ENCODE measurements around the gene DUSP10. TPM values are rescaled to one million over a fixed set of nuclear protein-coding genes. Genes with fewer than 3 reads are reported as not detected.

DUSP10 gene
- total RNA-seq, 6 donors from 2014 or later = 7.7 to 13.7 (median 11.9) TPM

DNA sequence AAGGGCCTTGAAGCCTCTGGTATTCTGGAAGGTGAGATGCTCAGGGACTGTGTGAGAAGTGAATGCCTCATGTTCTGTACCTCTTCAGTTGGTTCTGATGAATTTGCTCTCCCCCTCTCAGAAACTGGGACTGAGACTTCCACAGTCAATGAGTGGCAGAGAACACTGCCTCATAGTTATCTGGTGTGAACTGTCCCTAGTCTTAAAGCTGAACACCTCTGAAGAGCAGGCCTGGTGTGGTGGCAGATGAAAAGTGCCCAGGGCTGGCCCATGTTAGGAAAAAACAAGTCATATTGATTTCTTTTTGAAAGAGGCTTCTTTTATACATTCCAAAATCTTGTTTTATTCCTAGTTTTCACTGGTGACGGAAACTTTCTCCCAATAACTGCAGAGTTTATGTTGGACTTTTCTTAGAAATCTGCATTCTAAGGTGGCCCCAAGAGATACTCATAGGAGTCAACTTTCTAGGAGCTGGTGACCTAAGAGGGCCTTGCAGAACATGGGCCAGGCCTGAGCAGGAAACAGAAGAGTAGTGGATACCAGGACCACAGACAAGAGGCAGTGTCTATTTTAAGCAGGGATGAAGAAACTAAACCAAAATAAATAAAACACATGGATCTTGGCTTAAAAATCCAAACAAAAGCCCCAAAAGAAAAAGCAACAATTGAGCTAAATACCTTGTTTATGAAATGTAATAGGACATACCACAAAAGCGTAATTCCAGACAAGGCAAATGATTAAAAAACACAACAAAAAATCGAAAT lies 19.5 kb downstream of the DUSP10 start:
- Histone ChIP-seq H3K27ac (no peak overlapping the region), H3K36me3 (no peaks in the 10 kb centered on the region), H3K4me1 (peaks cover 12 to 45% (median 29%) of the 10 kb centered on the region in 4 donors), H3K9me3 (peaks cover 0 to 5% (median 0%) of the 10 kb centered on the region in 4 donors), H3K27me3 (no peaks in the 10 kb centered on the region), H3K4me3 (no peak overlapping the region)
- DNase-seq = no peak
- TF ChIP-seq POLR2AphosphoS5 (IDR thresholded peaks at IDR 0.05) (no peak), POLR2A (IDR thresholded peaks at IDR 0.05) (no peak)
- ATAC-seq (ENCODE audit: low FRiP score in 2 of 2) = no peak
- 93 to 97% methylated on average over 3 of the region's 3 CpGs for WGBS, 2 donors

DNA sequence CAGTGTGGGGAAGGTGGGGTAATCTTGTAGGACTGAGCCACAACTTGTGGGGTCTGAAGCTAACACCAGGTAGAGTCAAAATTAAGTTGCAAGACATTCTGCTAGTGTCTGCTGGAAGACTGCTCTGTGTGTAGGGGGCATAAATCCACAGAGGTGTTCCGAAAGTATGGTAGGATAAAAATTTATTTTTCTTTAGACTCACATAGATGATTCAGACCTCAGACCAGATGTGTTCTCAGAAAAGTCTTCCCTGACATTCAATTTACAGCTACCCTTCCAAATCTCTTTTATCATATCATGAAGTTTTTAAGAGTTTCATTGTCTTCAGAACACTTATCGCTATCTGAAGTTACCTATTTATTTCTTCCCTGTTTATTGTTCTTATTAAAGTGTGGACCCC lies 21.3 kb downstream of the DUSP10 start:
- ATAC-seq (ENCODE audit: low FRiP score in 2 of 2) (no peak), DNase-seq (no peak)
- 96 to 99% methylated on average over 2 of the region's 2 CpGs for WGBS, 2 donors
- H3K27ac ChIP-seq = no peak overlapping the region
- no peak overlapping the region for H3K4me3 ChIP-seq
- TF ChIP-seq POLR2A (IDR thresholded peaks at IDR 0.05) = no peak
- no peak for TF ChIP-seq POLR2AphosphoS5 (IDR thresholded peaks at IDR 0.05)
- TF ChIP-seq, protein P1, sequence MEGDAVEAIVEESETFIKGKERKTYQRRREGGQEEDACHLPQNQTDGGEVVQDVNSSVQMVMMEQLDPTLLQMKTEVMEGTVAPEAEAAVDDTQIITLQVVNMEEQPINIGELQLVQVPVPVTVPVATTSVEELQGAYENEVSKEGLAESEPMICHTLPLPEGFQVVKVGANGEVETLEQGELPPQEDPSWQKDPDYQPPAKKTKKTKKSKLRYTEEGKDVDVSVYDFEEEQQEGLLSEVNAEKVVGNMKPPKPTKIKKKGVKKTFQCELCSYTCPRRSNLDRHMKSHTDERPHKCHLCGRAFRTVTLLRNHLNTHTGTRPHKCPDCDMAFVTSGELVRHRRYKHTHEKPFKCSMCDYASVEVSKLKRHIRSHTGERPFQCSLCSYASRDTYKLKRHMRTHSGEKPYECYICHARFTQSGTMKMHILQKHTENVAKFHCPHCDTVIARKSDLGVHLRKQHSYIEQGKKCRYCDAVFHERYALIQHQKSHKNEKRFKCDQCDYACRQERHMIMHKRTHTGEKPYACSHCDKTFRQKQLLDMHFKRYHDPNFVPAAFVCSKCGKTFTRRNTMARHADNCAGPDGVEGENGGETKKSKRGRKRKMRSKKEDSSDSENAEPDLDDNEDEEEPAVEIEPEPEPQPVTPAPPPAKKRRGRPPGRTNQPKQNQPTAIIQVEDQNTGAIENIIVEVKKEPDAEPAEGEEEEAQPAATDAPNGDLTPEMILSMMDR (IDR thresholded peaks at IDR 0.05) = no peak
- TF ChIP-seq EP300 (IDR thresholded peaks at IDR 0.05) = no peak
- no peaks in the 10 kb centered on the region for H3K36me3 ChIP-seq
- H3K4me1 ChIP-seq = peaks cover 12 to 41% (median 35%) of the 10 kb centered on the region in 4 donors
- peaks cover 0 to 5% (median 0%) of the 10 kb centered on the region in 4 donors for H3K9me3 ChIP-seq
- no peaks in the 10 kb centered on the region for H3K27me3 ChIP-seq

DNA sequence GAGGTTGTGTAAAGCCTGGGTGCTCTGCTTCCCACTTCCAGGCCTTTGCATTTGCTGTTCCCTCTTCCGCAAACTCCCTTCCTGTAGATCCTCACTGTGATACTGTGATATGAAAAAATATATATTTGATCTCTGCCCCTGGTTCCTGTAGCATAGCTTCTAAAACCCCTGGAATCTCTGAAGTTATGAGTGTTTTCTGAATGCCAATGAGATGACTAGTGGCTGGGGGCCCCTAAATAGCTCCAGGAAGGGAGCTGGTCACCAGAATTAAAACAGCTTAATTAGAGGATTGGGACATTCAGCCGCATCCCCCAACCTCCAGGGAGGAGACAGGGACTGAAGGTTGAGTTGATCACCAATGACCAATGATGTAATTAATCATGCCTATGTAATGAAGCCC lies 21.9 kb downstream of the DUSP10 start:
- TF ChIP-seq POLR2AphosphoS5 (IDR thresholded peaks at IDR 0.05) (no peak), EP300 (IDR thresholded peaks at IDR 0.05) (no peak), POLR2A (IDR thresholded peaks at IDR 0.05) (no peak)
- TF ChIP-seq, protein P1 (IDR thresholded peaks at IDR 0.05) = no peak
- DNase-seq = no peak
- H3K4me3 ChIP-seq = no peak overlapping the region
- peaks cover 17 to 41% (median 38%) of the 10 kb centered on the region in 4 donors for H3K4me1 ChIP-seq
- 84 to 97% methylated on average over 2 of the region's 2 CpGs for WGBS, 2 donors
- H3K27ac ChIP-seq = no peak overlapping the region
- peaks cover 0 to 5% (median 0%) of the 10 kb centered on the region in 4 donors for H3K9me3 ChIP-seq
- no peaks in the 10 kb centered on the region for H3K27me3 ChIP-seq
- no peak for ATAC-seq (ENCODE audit: low FRiP score in 2 of 2)
- no peaks in the 10 kb centered on the region for H3K36me3 ChIP-seq

DNA sequence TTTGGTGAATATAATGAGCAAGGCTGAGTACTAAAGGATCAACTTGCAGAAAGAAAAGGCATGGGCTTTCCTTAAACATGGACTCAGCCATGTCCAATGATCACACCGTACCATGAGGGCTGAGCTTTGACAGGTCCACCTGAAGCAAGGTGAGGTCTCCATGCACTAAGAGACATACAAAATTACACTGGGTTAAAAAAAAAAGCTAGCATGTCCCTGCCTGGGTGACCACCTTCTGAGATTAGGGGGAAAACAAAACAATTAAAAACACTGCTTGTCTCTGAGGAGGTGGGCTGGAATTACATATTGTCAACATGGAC lies 22.7 kb downstream of the DUSP10 start:
- TF ChIP-seq, protein P1 (IDR thresholded peaks at IDR 0.05) = no peak
- no peak for TF ChIP-seq POLR2AphosphoS5 (IDR thresholded peaks at IDR 0.05)
- TF ChIP-seq EP300 (IDR thresholded peaks at IDR 0.05) = no peak
- no peak for TF ChIP-seq POLR2A (IDR thresholded peaks at IDR 0.05)
- no peak overlapping the region for H3K4me3 ChIP-seq
- WGBS, 2 donors = 94 to 100% methylated on average over 1 of the region's 1 CpG
- H3K27ac ChIP-seq = peak overlapping the region in 1 of 4 donors; percentile 9
- peaks cover 20 to 39% (median 37%) of the 10 kb centered on the region in 4 donors for H3K4me1 ChIP-seq
- DNase-seq (no peak), ATAC-seq (ENCODE audit: low FRiP score in 2 of 2) (no peak)
- H3K9me3 ChIP-seq = peaks cover 0 to 5% (median 0%) of the 10 kb centered on the region in 4 donors
- no peaks in the 10 kb centered on the region for H3K36me3 ChIP-seq
- no peaks in the 10 kb centered on the region for H3K27me3 ChIP-seq

DNA sequence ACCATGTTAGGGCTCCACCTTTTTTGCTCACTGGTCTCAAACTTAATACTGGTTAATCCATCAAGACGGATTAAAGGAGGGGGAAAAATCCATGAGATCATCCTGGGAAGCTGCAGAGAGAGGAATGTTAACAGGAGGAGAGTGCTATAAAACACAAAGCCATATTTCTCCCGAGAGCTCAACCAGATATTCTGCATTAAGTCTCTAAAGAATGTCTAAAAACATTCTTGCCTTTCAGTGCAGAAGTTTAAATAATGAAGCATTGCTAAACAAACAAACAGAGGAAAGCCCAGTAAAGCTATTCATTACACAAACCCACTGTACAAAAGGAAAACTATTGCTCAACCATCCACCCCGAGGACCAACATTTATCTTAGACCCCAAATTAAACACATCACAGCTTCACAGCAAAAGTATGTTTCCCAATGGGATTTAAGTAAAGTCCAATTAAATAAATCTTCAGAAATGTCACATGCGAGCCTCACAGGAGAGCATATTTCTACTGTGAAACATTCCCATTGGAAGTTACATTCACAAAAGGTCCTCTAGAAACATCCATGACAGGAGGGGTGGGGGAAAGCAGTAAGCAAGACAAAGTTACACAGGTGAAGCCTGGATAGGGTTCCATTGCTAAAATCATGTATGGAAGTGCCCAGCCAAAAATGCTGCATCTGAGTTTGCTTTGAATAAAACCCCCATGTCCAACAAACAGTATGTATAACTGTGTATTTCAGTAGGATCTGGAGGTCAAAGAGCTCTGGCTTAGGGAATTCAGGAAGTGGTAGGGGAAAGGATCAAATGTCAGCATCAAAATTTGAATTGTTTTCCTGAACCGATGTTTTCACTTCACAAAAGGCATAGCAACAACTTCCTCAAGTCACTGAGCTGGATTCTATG lies 23.3 kb downstream of the DUSP10 start:
- Histone ChIP-seq H3K4me1 (peaks cover 20 to 39% (median 37%) of the 10 kb centered on the region in 4 donors), H3K9me3 (peaks cover 0 to 3% (median 0%) of the 10 kb centered on the region in 4 donors), H3K27ac (peak overlapping the region in 3 of 4 donors; percentile 1 to 9 (median 5)), H3K36me3 (no peaks in the 10 kb centered on the region), H3K4me3 (no peak overlapping the region), H3K27me3 (no peaks in the 10 kb centered on the region)
- 42 to 48% methylated on average over 5 of the region's 5 CpGs for WGBS, 2 donors
- peak in 1 of 2 donors; percentile 67 for ATAC-seq (ENCODE audit: low FRiP score in 2 of 2)
- TF ChIP-seq, protein P1 (IDR thresholded peaks at IDR 0.05) = no peak
- TF ChIP-seq POLR2A (IDR thresholded peaks at IDR 0.05) (no peak), EP300 (IDR thresholded peaks at IDR 0.05) (no peak), POLR2AphosphoS5 (IDR thresholded peaks at IDR 0.05) (no peak)
- no peak for DNase-seq
